Neural cell (in vitro differentiated cells): ENCODE measurements around the gene UGP2. TPM values are rescaled to one million over a fixed set of nuclear protein-coding genes. Genes with fewer than 3 reads are reported as not detected.

ENCODE experiments used
- H2AFZ ChIP-seq: fragments of 200-600, 300-800 bp; sonication (generic), shearing (Covaris generic); 2 replicates; pipeline ENCODE4 v1.6.0; 2014; ENCODE audit warnings: low read depth, mild to moderate bottlenecking, antibody characterized with exemption, low read length, moderate library complexity
- H3F3A ChIP-seq: fragments of 200-600 bp; shearing (Covaris generic); 2 replicates; pipeline ENCODE4 v1.6.1; 2016; ENCODE audit warnings: mild to moderate bottlenecking, moderate library complexity, mixed read lengths, antibody characterized with exemption, low read length; ENCODE audit not compliant: insufficient read depth, poor library complexity, severe bottlenecking
- H3K27ac ChIP-seq: fragments of 200-600, 300-800 bp; sonication (generic), shearing (Covaris generic); 2 replicates; pipeline ENCODE4 v1.5.1; 2014; ENCODE audit warnings: mild to moderate bottlenecking, low read length, moderate library complexity
- H3K27me3 ChIP-seq: fragments of 300-800, 200-600 bp; sonication (generic), shearing (Covaris generic); 2 replicates; pipeline ENCODE4 v1.6.0; 2014; ENCODE audit warnings: mild to moderate bottlenecking, low read depth, low read length, moderate library complexity; ENCODE audit not compliant: insufficient read depth
- H3K36me3 ChIP-seq: fragments of 300-800, 200-600 bp; sonication (generic), shearing (Covaris generic); 2 replicates; pipeline ENCODE4 v1.5.1; 2014; ENCODE audit warnings: mild to moderate bottlenecking, antibody characterized with exemption, low read length, moderate library complexity; ENCODE audit not compliant: insufficient read depth
- H3K4me2 ChIP-seq: fragments of 300-800, 200-600 bp; sonication (generic), shearing (Covaris generic); 2 replicates; pipeline ENCODE4 v1.6.0; 2014; ENCODE audit warnings: mild to moderate bottlenecking, low read length
- H3K4me3 ChIP-seq: fragments of 300-800, 200-600 bp; sonication (generic), shearing (Covaris generic); 2 replicates; pipeline ENCODE4 v1.5.1; 2014; ENCODE audit warnings: mild to moderate bottlenecking, low read length, moderate library complexity
- H3K79me2 ChIP-seq: fragments of 200-600 bp; shearing (Covaris generic); replicated peaks from 2 replicates; pipeline ENCODE4 v1.6.0; 2014; ENCODE audit warnings: mild to moderate bottlenecking, low read length, moderate library complexity; ENCODE audit not compliant: insufficient read depth
- H3K9ac ChIP-seq: fragments of 300-800, 200-600 bp; sonication (generic), shearing (Covaris generic); 2 replicates; pipeline ENCODE4 v1.6.1; 2016; ENCODE audit warnings: mild to moderate bottlenecking, low read length, mixed read lengths
- H3K9me2 ChIP-seq: fragments of 200-600 bp; shearing (Covaris generic); 2 replicates; pipeline ENCODE4 v1.6.1; 2016; ENCODE audit warnings: mild to moderate bottlenecking, low read length, mixed read lengths; ENCODE audit not compliant: insufficient read depth
- H3K9me3 ChIP-seq: fragments of 200-600, 300-800 bp; sonication (generic), shearing (Covaris generic); 2 replicates; pipeline ENCODE4 v1.6.1; 2016; ENCODE audit warnings: mild to moderate bottlenecking, mixed run types, low read length, moderate library complexity, mixed read lengths
- H4K20me1 ChIP-seq: fragments of 200-600 bp; shearing (Covaris generic); 2 replicates; pipeline ENCODE4 v1.6.1; 2016; ENCODE audit warnings: mild to moderate bottlenecking, mixed run types; ENCODE audit not compliant: insufficient read depth
- EP300 ChIP-seq: fragments of 450-650 bp; conservative IDR thresholded peaks from 2 replicates; pipeline ENCODE4 v1.6.1; 2014; ENCODE audit warnings: antibody characterized with exemption, mild to moderate bottlenecking, moderate library complexity; ENCODE audit not compliant: poor library complexity, severe bottlenecking
- EZH2 ChIP-seq: fragments of 200-600, 300-800 bp; shearing (Covaris generic), sonication (generic); IDR thresholded peaks from 2 replicates; pipeline ENCODE4 v1.6.1; 2014; ENCODE audit warnings: antibody characterized with exemption, low read length, borderline replicate concordance, mild to moderate bottlenecking; ENCODE audit not compliant: insufficient read depth, poor library complexity, severe bottlenecking
- MXI1 ChIP-seq: fragments of 450-650 bp; conservative IDR thresholded peaks from 2 replicates; pipeline ENCODE4 v1.6.1; 2014; ENCODE audit warnings: antibody characterized with exemption, mild to moderate bottlenecking; ENCODE audit not compliant: poor library complexity, severe bottlenecking
- POLR2AphosphoS5 ChIP-seq: IDR thresholded peaks from 2 replicates; pipeline ENCODE4 v1.6.1; 2012
- RAD21 ChIP-seq: fragments of 450-650 bp; conservative IDR thresholded peaks from 2 replicates; pipeline ENCODE4 v1.6.1; 2014; ENCODE audit warnings: antibody characterized with exemption, mild to moderate bottlenecking, moderate library complexity
- SMC3 ChIP-seq: fragments of 450-650 bp; conservative IDR thresholded peaks from 2 replicates; pipeline ENCODE4 v1.6.1; 2014; ENCODE audit warnings: antibody characterized with exemption, mild to moderate bottlenecking, moderate library complexity; ENCODE audit not compliant: poor library complexity
- TAF1 ChIP-seq: IDR thresholded peaks from 2 replicates; pipeline ENCODE4 v1.6.1; 2012; ENCODE audit warnings: low read depth
- polyA plus RNA-seq: library from polyadenylated mRNA; depleted of rRNA; stranded (reverse); fragments of >200 nt; gene quantifications from 2 replicates; pipeline ENCODE4 v1.2.3, GENCODE V29; 2014
- TF ChIP-seq, protein P1 (sequence below): IDR thresholded peaks from 2 replicates; pipeline ENCODE4 v1.6.1; 2012; ENCODE audit warnings: borderline replicate concordance
- TF ChIP-seq, protein P2 (sequence below): fragments of 450-650 bp; IDR thresholded peaks from 2 replicates; pipeline ENCODE4 v1.5.1; 2014; ENCODE audit warnings: antibody characterized with exemption, mild to moderate bottlenecking, moderate library complexity; ENCODE audit not compliant: poor library complexity, severe bottlenecking

Gene UGP2
- polyA plus RNA-seq, 1 donor from 2014 or later = 55.6 TPM

DNA sequence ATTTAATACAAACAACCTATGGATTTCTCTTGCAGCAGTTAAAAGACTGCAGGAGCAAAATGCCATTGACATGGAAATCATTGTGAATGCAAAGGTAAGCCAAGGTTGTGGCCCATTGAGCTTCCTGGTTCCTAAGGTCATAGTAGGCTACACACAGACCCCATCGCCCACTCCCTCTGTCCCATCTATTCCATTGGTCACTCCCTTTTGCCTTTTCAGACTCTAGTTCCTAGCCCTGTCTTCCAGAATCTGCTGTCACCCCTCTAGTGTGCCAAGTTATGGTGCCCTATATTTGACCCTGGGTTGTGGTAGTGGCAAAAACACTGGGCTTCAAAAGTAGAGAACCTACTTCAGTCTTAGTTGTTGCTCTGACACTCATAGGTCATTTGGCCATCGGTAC lies 44.7 kb downstream of the UGP2 start:
- no peaks in the 10 kb centered on the region for H3F3A ChIP-seq
- no peak overlapping the region for H2AFZ ChIP-seq
- no peak overlapping the region for H3K4me2 ChIP-seq
- no peaks in the 10 kb centered on the region for H3K9me2 ChIP-seq
- no peaks in the 10 kb centered on the region for H4K20me1 ChIP-seq
- no peak overlapping the region for H3K9ac ChIP-seq
- no peak overlapping the region for H3K27ac ChIP-seq
- peaks cover 4% of the 10 kb centered on the region for H3K36me3 ChIP-seq
- no peaks in the 10 kb centered on the region for H3K9me3 ChIP-seq
- H3K27me3 ChIP-seq = no peaks in the 10 kb centered on the region
- TF ChIP-seq EP300 (no peak), TAF1 (no peak), POLR2AphosphoS5 (no peak), EZH2 (no peak), RAD21 (no peak), SMC3 (no peak), MXI1 (no peak)
- TF ChIP-seq, protein P1, sequence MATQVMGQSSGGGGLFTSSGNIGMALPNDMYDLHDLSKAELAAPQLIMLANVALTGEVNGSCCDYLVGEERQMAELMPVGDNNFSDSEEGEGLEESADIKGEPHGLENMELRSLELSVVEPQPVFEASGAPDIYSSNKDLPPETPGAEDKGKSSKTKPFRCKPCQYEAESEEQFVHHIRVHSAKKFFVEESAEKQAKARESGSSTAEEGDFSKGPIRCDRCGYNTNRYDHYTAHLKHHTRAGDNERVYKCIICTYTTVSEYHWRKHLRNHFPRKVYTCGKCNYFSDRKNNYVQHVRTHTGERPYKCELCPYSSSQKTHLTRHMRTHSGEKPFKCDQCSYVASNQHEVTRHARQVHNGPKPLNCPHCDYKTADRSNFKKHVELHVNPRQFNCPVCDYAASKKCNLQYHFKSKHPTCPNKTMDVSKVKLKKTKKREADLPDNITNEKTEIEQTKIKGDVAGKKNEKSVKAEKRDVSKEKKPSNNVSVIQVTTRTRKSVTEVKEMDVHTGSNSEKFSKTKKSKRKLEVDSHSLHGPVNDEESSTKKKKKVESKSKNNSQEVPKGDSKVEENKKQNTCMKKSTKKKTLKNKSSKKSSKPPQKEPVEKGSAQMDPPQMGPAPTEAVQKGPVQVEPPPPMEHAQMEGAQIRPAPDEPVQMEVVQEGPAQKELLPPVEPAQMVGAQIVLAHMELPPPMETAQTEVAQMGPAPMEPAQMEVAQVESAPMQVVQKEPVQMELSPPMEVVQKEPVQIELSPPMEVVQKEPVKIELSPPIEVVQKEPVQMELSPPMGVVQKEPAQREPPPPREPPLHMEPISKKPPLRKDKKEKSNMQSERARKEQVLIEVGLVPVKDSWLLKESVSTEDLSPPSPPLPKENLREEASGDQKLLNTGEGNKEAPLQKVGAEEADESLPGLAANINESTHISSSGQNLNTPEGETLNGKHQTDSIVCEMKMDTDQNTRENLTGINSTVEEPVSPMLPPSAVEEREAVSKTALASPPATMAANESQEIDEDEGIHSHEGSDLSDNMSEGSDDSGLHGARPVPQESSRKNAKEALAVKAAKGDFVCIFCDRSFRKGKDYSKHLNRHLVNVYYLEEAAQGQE = no peak
- TF ChIP-seq, protein P2, sequence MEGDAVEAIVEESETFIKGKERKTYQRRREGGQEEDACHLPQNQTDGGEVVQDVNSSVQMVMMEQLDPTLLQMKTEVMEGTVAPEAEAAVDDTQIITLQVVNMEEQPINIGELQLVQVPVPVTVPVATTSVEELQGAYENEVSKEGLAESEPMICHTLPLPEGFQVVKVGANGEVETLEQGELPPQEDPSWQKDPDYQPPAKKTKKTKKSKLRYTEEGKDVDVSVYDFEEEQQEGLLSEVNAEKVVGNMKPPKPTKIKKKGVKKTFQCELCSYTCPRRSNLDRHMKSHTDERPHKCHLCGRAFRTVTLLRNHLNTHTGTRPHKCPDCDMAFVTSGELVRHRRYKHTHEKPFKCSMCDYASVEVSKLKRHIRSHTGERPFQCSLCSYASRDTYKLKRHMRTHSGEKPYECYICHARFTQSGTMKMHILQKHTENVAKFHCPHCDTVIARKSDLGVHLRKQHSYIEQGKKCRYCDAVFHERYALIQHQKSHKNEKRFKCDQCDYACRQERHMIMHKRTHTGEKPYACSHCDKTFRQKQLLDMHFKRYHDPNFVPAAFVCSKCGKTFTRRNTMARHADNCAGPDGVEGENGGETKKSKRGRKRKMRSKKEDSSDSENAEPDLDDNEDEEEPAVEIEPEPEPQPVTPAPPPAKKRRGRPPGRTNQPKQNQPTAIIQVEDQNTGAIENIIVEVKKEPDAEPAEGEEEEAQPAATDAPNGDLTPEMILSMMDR = no peak
- no peaks in the 10 kb centered on the region for H3K79me2 ChIP-seq
- H3K4me3 ChIP-seq = no peak overlapping the region

DNA sequence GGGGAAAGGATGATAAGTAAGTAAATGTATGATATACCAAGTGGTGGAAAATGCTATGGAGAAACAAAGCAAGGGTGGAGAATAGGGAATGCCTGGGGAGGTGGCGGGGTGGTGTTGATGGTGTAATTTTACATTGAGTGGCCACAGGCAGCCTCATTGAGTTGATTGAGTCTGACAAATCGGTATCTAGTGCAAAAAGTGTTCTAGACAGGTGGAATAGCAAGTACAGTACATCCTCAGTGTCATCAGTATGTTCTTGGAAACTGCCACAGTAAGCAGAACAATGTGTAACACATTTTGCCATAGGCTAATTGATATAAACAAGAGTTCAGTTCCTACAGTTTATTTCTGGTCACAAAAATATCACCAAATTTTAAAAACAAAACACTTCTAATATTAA lies 46.4 kb downstream of the UGP2 start:
- no peaks in the 10 kb centered on the region for H3K9me3 ChIP-seq
- no peak overlapping the region for H3K27ac ChIP-seq
- TF ChIP-seq EZH2 (no peak), MXI1 (no peak), POLR2AphosphoS5 (no peak), RAD21 (no peak), SMC3 (no peak), TAF1 (no peak), EP300 (no peak)
- TF ChIP-seq, protein P1 = no peak
- TF ChIP-seq, protein P2 = no peak
- H3K36me3 ChIP-seq = peaks cover 4% of the 10 kb centered on the region
- H3K27me3 ChIP-seq = no peaks in the 10 kb centered on the region
- no peaks in the 10 kb centered on the region for H4K20me1 ChIP-seq
- no peaks in the 10 kb centered on the region for H3K9me2 ChIP-seq
- no peak overlapping the region for H3K4me3 ChIP-seq
- no peak overlapping the region for H3K9ac ChIP-seq
- H2AFZ ChIP-seq = no peak overlapping the region
- no peak overlapping the region for H3K4me2 ChIP-seq
- no peaks in the 10 kb centered on the region for H3F3A ChIP-seq
- H3K79me2 ChIP-seq = no peaks in the 10 kb centered on the region
